Lung microvascular endothelial cell (primary cell): ENCODE measurements around the gene TNS4. TPM values are rescaled to one million over a fixed set of nuclear protein-coding genes. Genes with fewer than 3 reads are reported as not detected.

Source experiments
- DNase-seq, 2 donors: peaks; one replicate each; pipeline versions ENCODE4 v3.0.0 to v3.0.0-alpha.2; 2010; ENCODE audit warnings: low read depth in 2 of 2
- total RNA-seq: library from RNA; depleted of rRNA; stranded (reverse); fragments of >200 nt; gene quantifications from 2 replicates; pipeline ENCODE4 v1.2.1, GENCODE V29; 2014

TNS4 gene
- total RNA-seq, 1 donor from 2014 or later, result not detected

GRCh38 chr17:40535924-40536294 lies 34.5 kb upstream of the TNS4 start:
- DNase-seq, result no peak

- DNase-seq, result no peak
Measured at GRCh38 chr17:40535438-40535837, 34.0 kb upstream of the TNS4 start.

- no peak for DNase-seq
Measured at GRCh38 chr17:40534371-40535189, 33.2 kb upstream of the TNS4 start.

- no peak for DNase-seq
Measured at GRCh38 chr17:40533896-40534295, 32.5 kb upstream of the TNS4 start.

- DNase-seq, result peak; percentile 49 to 89
Measured at GRCh38 chr17:40532520-40533253, 31.3 kb upstream of the TNS4 start.

- no peak for DNase-seq
Measured at GRCh38 chr17:40531051-40531991, 29.9 kb upstream of the TNS4 start.

GRCh38 chr17:40530531-40530994 lies 29.1 kb upstream of the TNS4 start:
- DNase-seq, result no peak

- no peak for DNase-seq
Measured at GRCh38 chr17:40529991-40530390, 28.6 kb upstream of the TNS4 start.

- DNase-seq, result no peak
Measured at GRCh38 chr17:40528692-40529417, 27.4 kb upstream of the TNS4 start.

GRCh38 chr17:40526668-40527067 lies 25.2 kb upstream of the TNS4 start:
- DNase-seq, result no peak

GRCh38 chr17:40525294-40525693 lies 23.9 kb upstream of the TNS4 start:
- no peak for DNase-seq

GRCh38 chr17:40524243-40524965 lies 23.0 kb upstream of the TNS4 start:
- no peak for DNase-seq

GRCh38 chr17:40522961-40523310 lies 21.5 kb upstream of the TNS4 start:
- no peak for DNase-seq

GRCh38 chr17:40522250-40522960 lies 21.0 kb upstream of the TNS4 start:
- no peak for DNase-seq

- no peak for DNase-seq
Measured at GRCh38 chr17:40520991-40521453, 19.6 kb upstream of the TNS4 start.

GRCh38 chr17:40519089-40519775 lies 17.8 kb upstream of the TNS4 start:
- no peak for DNase-seq

GRCh38 chr17:40518401-40519088 lies 17.1 kb upstream of the TNS4 start:
- no peak for DNase-seq

- DNase-seq, result no peak
Measured at GRCh38 chr17:40517981-40518380, 16.6 kb upstream of the TNS4 start.

- no peak for DNase-seq
Measured at GRCh38 chr17:40517286-40517662, 15.9 kb upstream of the TNS4 start.
